Esophagus squamous epithelium (tissue), 5 donors: Measurements from ENCODE around the gene C1QTNF6. TPM values are rescaled to one million over a fixed set of nuclear protein-coding genes. Genes with fewer than 3 reads are reported as not detected.

Experiments used
- DNase-seq: peaks from one replicate; lab custom pipeline; 2025; lab: John Stamatoyannopoulos, UW
- H3K27ac ChIP-seq, 4 donors: fragments of 200-600 bp; sonication (generic); one replicate each; pipeline ENCODE4 v1.5.1; 2016 to 2019; ENCODE audit warnings: mild to moderate bottlenecking in 1 of 4
- H3K27me3 ChIP-seq, 4 donors: fragments of 200-600 bp; sonication (generic); 1 replicate in 3 of 4; 2 replicates in 1 of 4; pipeline versions ENCODE4 v1.5.1 to v1.6.0; 2017 to 2021; ENCODE audit warnings: antibody characterized with exemption in 1 of 4
- H3K36me3 ChIP-seq, 3 donors: fragments of 200-600 bp; sonication (generic); one replicate each; pipeline ENCODE4 v1.5.1; 2016 to 2019
- H3K4me1 ChIP-seq, 3 donors: fragments of 200-600 bp; sonication (generic); one replicate each; pipeline ENCODE4 v1.5.1; 2017 to 2019
- H3K4me3 ChIP-seq, 4 donors: fragments of 200-600 bp; sonication (generic); 1 replicate in 3 of 4; 2 replicates in 1 of 4; pipeline ENCODE4 v1.5.1; 2016 to 2019; ENCODE audit warnings: mild to moderate bottlenecking in 2 of 4, moderate library complexity in 1 of 4
- H3K9me3 ChIP-seq, 3 donors: fragments of 200-600 bp; sonication (generic); one replicate each; pipeline ENCODE4 v1.5.1; 2016 to 2019
- CTCF ChIP-seq, 6 experiments: fragments of 450-650 bp in 4 of 6; fragments of 200-600 bp in 2 of 6; sonication (generic) in 2 of 6; IDR thresholded peaks; one replicate each; pipeline ENCODE4 v1.5.1; 2016 to 2019; ENCODE audit warnings: antibody characterized with exemption in 6 of 6, mild to moderate bottlenecking in 4 of 6, moderate library complexity in 4 of 6
- POLR2A ChIP-seq, 4 donors: fragments of 450-650 bp; IDR thresholded peaks; one replicate each; pipeline ENCODE4 v1.6.1; 2017; ENCODE audit warnings: antibody characterized with exemption in 4 of 4, mild to moderate bottlenecking in 4 of 4, moderate library complexity in 3 of 4
- WGBS, 2 donors: methylation state at CpG; one replicate each; pipeline ENCODE4 v1.1.5; 2018; 5-methylcytosine and 5-hydroxymethylcytosine counted together
- intact Hi-C: fragments of 100-400 bp; cut with DNase I; formaldehyde crosslinking; loops from one replicate; pipeline ENCODE4 v1.15.0; 2022
- small RNA-seq, 4 donors: library from RNA; depleted of rRNA; stranded (forward); fragments of <200 nt; gene quantifications; one replicate each; pipeline ENCODE3, GENCODE V24; 2016
- total RNA-seq, 4 donors: library from RNA; depleted of rRNA; stranded (reverse); fragments of >200 nt; gene quantifications; one replicate each; pipeline ENCODE4 v1.1.0, GENCODE V29; 2016
- donor health status: DM: yes; HTN: yes; CAD: no.

Gene C1QTNF6
- total RNA-seq, 4 donors from 2014 or later: 1.1 to 1.7 (median 1.4) TPM

- Histone ChIP-seq H3K9me3 (no peaks in the 10 kb centered on the region), H3K4me1 (no peaks in the 10 kb centered on the region), H3K27ac (no peak overlapping the region), H3K27me3 (peaks cover 0 to 3% (median 0%) of the 10 kb centered on the region in 4 donors), H3K36me3 (no peaks in the 10 kb centered on the region), H3K4me3 (no peak overlapping the region)
- intact Hi-C loops: no loop called here
- TF ChIP-seq POLR2A (IDR thresholded peaks at IDR 0.05) (no peak), CTCF (IDR thresholded peaks at IDR 0.05) (no peak)
- 78 to 80% methylated on average over 5 to 8 of the region's 8 CpGs for WGBS, 2 donors
- DNase-seq: no peak
These were observed 50.9 kb downstream of the C1QTNF6 start for GRCh38 chr22:37137131-37137530.

GRCh38 chr22:37135023-37135422 lies 53.0 kb downstream of the C1QTNF6 start:
- H3K4me1 ChIP-seq: peaks cover 4 to 19% (median 6%) of the 10 kb centered on the region in 3 donors
- no peak overlapping the region for H3K27ac ChIP-seq
- no peaks in the 10 kb centered on the region for H3K36me3 ChIP-seq
- no peaks in the 10 kb centered on the region for H3K9me3 ChIP-seq
- intact Hi-C loops: no loop called here
- H3K27me3 ChIP-seq: peaks cover 0 to 3% (median 0%) of the 10 kb centered on the region in 4 donors
- DNase-seq: no peak
- 76 to 93% methylated on average over 5 to 9 of the region's 12 CpGs for WGBS, 2 donors
- TF ChIP-seq CTCF (IDR thresholded peaks at IDR 0.05) (no peak), POLR2A (IDR thresholded peaks at IDR 0.05) (no peak)
- H3K4me3 ChIP-seq: no peak overlapping the region

- no peaks in the 10 kb centered on the region for H3K36me3 ChIP-seq
- no peaks in the 10 kb centered on the region for H3K9me3 ChIP-seq
- H3K27ac ChIP-seq: no peak overlapping the region
- H3K4me3 ChIP-seq: no peak overlapping the region
- H3K4me1 ChIP-seq: peaks cover 5 to 26% (median 7%) of the 10 kb centered on the region in 3 donors
- WGBS, 2 donors: 48 to 63% methylated on average over 12 of the region's 16 CpGs
- intact Hi-C loops: no loop called here
- peaks cover 0 to 10% (median 0%) of the 10 kb centered on the region in 4 donors for H3K27me3 ChIP-seq
- DNase-seq: no peak
- no peak for TF ChIP-seq POLR2A (IDR thresholded peaks at IDR 0.05)
- TF ChIP-seq CTCF (IDR thresholded peaks at IDR 0.05): peak in 1 of 6 experiments; percentile 7
These were observed 54.6 kb downstream of the C1QTNF6 start for GRCh38 chr22:37133304-37134018.

GRCh38 chr22:37132773-37133172 lies 55.3 kb downstream of the C1QTNF6 start:
- no peaks in the 10 kb centered on the region for H3K36me3 ChIP-seq
- no peak for DNase-seq
- no peak overlapping the region for H3K27ac ChIP-seq
- intact Hi-C loops: no loop called here
- 87 to 96% methylated on average over 6 to 7 of the region's 7 CpGs for WGBS, 2 donors
- no peaks in the 10 kb centered on the region for H3K9me3 ChIP-seq
- peaks cover 5 to 26% (median 7%) of the 10 kb centered on the region in 3 donors for H3K4me1 ChIP-seq
- TF ChIP-seq POLR2A (IDR thresholded peaks at IDR 0.05) (no peak), CTCF (IDR thresholded peaks at IDR 0.05) (no peak)
- H3K27me3 ChIP-seq: peaks cover 0 to 12% (median 0%) of the 10 kb centered on the region in 4 donors
- H3K4me3 ChIP-seq: no peak overlapping the region

Small RNA genes within 50 kb of the gene (small RNA-seq; reads per million reads assigned to genes)
- gene Z82188.1: 0 reads per million in 4 donors

Other genes with a start within 250 kb of the C1QTNF6 start
- 100 to 1,000 TPM in 2 of 4 donors, 10 to 100 TPM in 2; 60.8 to 163 (median 82.9) TPM for gene TST, start 168.8 kb downstream of the C1QTNF6 start, total RNA-seq
- gene MPST, start 168.5 kb downstream of the C1QTNF6 start, total RNA-seq: 100 to 1,000 TPM in 3 of 4 donors, 10 to 100 TPM in 1; 88.4 to 160 (median 132) TPM
- gene KCTD17, start 136.5 kb downstream of the C1QTNF6 start, total RNA-seq: 10 to 100 TPM in 1 of 4 donors, 1 to 10 TPM in 3; 1.1 to 10.7 (median 6.5) TPM
- gene TMPRSS6, start 78.5 kb downstream of the C1QTNF6 start, total RNA-seq: under 1 TPM in 2 of 4 donors, not detected in 2; under 0.01 to 0.09 TPM
- gene IL2RB, start 38.3 kb downstream of the C1QTNF6 start, total RNA-seq: 1 to 10 TPM; 1.6 to 6.5 (median 2.3) TPM
- gene SSTR3, start 24.2 kb upstream of the C1QTNF6 start, total RNA-seq: not detected
- 10 to 100 TPM; 17.3 to 27.1 (median 19.6) TPM for gene RAC2, start 56.0 kb upstream of the C1QTNF6 start, total RNA-seq
- gene CYTH4, start 94.3 kb upstream of the C1QTNF6 start, total RNA-seq: 10 to 100 TPM in 1 of 4 donors, 1 to 10 TPM in 3; 1.9 to 10.3 (median 3.4) TPM
- not detected for gene ELFN2, start 239.2 kb upstream of the C1QTNF6 start, total RNA-seq